ENCODE data around the gene TMC8.

The TMC8 gene

GRCh38 chr17:78127888-78128550, 2.6 kb upstream of the TMC8 start:
- no peak for DNase-seq (ENCODE audit: low read depth)
- no peak for TF ChIP-seq CTCF (IDR thresholded peaks at IDR 0.05; ENCODE audit: control insufficient read depth, extremely low read depth, insufficient read depth)
- H3K4me3 ChIP-seq (ENCODE audit: low read depth, low read length): peak overlapping the region; percentile 84

GRCh38 chr17:78128551-78129350, 1.8 kb upstream of the TMC8 start, which contains the start of gene TMC6:
Gene TMC6, minus strand, starts transcription at chr17:78128755. Its CDS starts 1,923 bp downstream, at chr17:78126832.
- H3K4me3 ChIP-seq (ENCODE audit: low read depth, low read length): peak within 1 kb of the TSS; percentile 84
- no peak for TF ChIP-seq CTCF (IDR thresholded peaks at IDR 0.05; ENCODE audit: control insufficient read depth, extremely low read depth, insufficient read depth)
- DNase-seq (ENCODE audit: low read depth): no peak

GRCh38 chr17:78129351-78130089, 1.1 kb upstream of the TMC8 start:
- no peak for DNase-seq (ENCODE audit: low read depth)
- no peak overlapping the region for H3K4me3 ChIP-seq (ENCODE audit: low read depth, low read length)
- TF ChIP-seq CTCF (IDR thresholded peaks at IDR 0.05; ENCODE audit: control insufficient read depth, extremely low read depth, insufficient read depth): no peak

- DNase-seq (ENCODE audit: low read depth): no peak
- H3K4me3 ChIP-seq (ENCODE audit: low read depth, low read length): no peak overlapping the region
- TF ChIP-seq CTCF (IDR thresholded peaks at IDR 0.05; ENCODE audit: control insufficient read depth, extremely low read depth, insufficient read depth): no peak
These were observed 508 bp upstream of the TMC8 start for GRCh38 chr17:78130090-78130436.

- no peak for DNase-seq (ENCODE audit: low read depth)
- TF ChIP-seq CTCF (IDR thresholded peaks at IDR 0.05; ENCODE audit: control insufficient read depth, extremely low read depth, insufficient read depth): no peak
- no peak overlapping the region for H3K4me3 ChIP-seq (ENCODE audit: low read depth, low read length)
These were observed 857 bp downstream of the TMC8 start for GRCh38 chr17:78131172-78132083.

- H3K4me3 ChIP-seq (ENCODE audit: low read depth, low read length): no peak overlapping the region
- TF ChIP-seq CTCF (IDR thresholded peaks at IDR 0.05; ENCODE audit: control insufficient read depth, extremely low read depth, insufficient read depth): no peak
- no peak for DNase-seq (ENCODE audit: low read depth)
These were observed 1.6 kb downstream of the TMC8 start for GRCh38 chr17:78132084-78132676.
